Fibroblast of gingiva (primary cell): ENCODE measurements around the gene ACTA1.
"Not testable (repeated sequence)": the region's sequence is repeated elsewhere in the genome, so short reads cannot be mapped to it uniquely, and the experiment has no call there.

Experiments used
- DNase-seq: peaks from one replicate; pipeline ENCODE4 v3.0.0-alpha.2; 2011; ENCODE audit warnings: low read depth

The ACTA1 gene

DNA sequence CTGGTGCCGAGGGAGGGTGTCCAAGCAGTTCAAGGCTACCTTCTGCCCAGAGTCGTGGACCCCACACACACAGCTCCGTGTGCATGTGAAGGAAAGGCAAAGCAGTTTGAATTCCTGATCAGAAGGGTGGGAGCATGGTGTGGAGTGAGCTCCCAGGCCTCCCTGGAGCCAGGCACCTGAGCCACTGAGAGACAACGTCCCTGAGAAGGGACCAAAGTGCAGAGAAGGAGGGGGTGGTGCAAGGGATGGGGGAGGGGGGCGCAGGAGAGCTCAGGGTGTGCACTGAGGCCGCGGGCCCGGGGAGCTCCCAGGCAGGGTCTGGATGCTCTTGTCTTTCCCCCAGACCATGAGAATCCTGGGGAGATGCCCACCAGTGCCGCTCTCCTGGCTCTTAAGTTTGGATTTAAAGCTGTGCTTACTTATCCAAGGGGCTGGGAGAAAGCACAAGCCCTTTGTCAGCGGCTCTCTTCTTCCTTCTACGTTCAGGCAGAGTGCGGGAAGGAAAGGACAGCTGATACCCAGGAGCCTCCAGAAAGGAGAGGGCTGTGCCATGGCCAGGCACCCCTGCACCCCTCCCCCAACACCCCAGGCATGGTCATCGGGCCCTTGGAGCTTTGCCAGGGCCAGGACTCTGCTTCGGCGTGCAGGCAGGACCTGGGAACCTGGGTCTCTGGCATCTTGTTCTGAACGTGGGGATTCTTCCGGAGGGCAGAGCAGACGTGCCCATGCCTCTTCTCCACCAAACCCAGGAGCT, 24.1 kb downstream of the ACTA1 start:
- no peak for DNase-seq

DNA sequence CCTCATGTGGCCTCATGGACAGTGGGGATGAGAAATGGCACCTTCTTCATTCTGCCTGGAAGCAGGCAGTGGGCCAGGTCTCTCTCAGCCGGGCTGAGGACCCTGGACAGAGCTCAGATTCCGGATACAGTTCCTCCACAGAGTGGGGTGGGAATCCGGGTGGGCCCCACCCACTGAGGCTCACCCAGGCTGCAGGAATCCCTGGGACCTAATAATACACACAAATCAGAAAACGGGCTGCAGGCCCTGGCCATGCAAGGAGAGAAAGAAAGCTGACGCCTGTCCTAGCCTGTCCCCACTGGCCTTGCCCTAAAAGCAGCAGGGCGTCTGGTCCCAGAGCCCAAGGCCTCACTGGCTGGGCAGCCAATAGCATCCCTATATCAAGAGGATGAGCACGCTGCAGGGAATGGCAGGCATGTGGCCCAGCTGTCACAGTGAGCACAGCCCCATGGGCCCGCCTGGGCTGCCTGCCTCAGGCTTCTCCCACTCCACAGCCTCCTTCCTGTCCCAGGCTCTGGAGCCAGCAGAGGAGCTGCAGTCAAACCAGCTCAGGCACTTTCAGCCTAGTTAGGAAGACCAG, 25.3 kb downstream of the ACTA1 start:
- no peak for DNase-seq

DNA sequence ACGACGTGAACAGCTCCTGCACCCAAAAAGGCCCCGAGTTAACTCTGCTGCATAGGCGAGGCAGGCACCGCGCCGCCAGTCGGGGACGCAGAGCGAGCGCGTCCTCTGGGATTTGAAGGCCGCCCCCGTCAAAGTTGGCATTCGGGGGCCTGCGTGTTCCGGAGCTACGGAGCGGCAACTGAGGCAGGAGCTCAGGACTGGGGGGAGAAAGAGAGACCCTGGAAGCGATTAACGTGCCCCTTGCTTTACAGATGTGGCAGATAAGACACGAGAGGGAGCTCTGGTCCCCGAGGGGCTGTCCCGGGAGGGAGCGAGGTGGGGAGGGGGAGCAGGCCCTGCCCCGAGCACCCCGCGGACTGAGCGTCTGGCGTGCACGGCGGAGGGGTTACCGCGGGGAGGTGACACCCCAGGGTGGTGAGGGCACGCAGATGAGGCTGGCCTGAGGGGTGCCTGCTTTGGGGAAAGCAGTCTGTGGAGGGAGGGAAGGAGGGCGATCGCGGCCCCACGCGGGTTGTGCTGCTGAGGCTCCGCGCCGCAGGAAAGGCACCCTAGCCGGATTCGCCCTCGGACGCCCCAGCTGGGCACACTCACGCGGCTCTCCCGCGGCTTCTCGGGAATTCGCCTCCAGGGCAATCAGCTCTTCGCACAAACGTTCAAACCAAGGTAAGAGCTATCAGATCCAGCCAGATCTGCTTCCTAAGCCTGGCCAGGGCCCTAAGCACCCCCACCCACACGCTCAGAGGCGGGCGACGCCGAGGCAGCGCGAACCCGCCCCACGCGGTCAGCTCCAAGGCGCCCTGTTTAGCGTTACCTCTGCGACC, 26.5 kb downstream of the ACTA1 start:
- DNase-seq: no peak

DNA sequence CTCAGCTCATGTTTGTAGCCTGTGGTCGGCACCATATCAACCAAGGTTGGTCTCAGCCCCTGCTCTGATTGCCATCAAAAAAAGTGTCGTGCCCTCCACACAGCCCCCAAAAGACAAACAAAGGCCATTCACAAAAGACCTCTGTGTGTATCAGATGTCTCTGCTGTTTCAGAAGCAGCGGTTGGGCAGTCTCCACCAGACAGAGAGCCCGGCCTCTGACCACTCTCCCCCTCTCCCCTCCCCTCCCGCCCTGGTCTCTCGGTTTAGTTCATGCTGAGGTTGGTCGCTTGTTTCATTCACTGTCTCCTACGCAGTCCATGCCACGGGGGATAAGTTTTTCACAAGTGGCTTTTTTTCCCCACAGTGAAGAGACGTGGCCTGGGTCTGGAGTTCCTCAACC, 27.1 kb downstream of the ACTA1 start:
- no peak for DNase-seq

DNA sequence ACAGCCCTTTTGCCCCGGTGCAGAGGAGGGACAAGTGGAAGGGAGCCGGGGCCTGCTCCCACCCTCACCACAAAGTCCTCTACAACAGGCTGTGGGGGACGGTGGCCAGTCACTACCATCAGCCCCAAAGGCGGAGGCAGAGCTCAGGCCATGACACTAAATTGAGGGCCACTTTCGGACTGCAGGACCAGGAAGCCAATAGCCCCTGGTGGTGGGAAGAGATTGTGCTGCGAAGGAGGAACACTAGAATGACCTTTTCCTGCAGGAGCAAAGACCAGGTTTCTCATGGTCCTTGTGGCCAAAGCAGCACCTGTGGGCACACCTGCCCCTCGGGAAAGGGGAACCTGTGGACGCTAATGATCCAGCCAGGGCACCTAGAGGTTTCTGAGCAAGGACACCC, 30.3 kb downstream of the ACTA1 start:
- DNase-seq: no peak

DNA sequence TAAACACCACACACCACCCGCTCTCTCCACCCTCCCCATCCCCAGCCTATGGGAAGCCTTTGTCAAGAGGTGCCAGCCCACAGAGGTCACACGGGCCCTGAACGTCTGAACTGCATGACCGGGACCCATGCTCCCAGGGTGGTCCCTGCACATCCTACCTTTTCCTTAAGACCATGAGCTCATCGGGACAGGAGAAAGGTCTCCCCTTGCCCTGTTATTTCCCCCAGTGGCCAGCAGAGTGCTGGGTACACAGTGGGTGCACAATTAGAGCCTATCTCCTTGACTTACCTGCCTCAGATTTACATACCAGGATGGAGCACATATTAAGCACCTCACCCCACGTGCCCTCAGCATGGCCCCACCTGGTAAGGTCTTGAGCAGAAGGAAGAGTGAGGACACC, 30.9 kb downstream of the ACTA1 start:
- DNase-seq: no peak

DNA sequence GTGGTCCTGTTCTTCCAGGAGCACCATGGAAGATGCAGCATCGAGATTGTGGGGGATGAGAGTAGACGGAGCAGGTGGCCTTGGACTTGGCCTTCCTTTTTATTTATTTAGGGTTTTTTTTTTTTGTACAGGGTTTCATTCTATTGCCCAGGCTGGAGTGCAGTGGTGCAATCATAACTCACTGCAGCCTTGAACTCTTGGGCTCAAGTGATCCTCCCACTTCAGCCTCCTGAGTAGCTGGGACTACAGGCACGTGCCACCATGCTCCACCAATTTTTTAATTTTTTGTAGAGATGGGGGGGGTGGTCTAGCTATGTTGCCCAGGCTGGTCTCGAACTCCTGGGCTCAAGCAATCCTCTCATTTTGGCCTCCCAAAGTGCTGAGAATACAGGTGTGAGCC, 31.6 kb downstream of the ACTA1 start:
- DNase-seq: not testable (repeated sequence)

DNA sequence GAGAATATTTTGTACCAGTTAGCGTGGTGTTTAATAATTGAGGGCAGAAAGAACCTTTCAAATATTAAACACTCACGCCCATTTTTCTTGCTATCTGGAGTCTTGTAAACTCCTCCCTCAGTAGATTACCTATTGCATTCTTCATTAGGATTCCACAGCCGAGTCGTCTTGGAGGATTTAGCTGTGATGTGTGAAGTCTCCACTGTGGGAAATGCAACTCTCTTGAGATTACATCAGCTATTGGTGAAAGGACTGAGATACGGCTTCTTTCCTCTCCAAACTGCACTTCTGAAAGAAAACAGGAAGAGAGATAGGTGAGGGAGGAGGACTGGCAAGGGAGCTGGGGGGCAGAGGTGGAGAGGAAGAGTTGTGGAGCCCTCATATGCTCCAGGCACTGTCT, 36.1 kb downstream of the ACTA1 start:
- DNase-seq: no peak

DNA sequence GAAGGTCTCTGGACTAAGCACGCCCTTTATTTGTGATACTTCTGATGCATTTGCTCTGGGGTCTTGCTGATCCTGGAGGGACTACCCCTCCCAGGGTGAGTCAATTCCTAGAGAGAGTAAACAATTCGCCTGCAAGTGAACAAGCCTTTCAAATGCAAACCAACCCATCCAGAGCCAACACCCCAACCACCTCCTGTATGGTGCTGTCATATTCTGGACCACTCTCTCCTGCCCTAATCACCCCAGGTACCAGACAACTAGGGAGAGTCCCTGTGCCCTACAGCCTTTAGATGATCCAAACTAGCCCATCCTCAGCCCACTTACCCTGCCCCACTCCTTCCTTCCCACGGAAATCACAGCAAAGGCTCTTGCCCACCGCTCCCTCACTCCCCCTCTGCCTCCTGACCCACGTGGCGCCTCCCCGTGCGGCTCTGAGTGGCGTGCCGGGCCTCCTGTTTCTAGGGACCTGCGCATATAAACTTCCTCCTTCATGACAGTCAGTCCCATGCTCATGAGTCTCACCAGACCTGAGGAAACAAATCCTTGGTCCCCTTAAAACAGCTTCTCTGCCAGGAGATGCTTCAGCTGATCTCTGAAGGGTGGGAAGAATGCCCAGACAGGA, 37.2 kb downstream of the ACTA1 start:
- no peak for DNase-seq

DNA sequence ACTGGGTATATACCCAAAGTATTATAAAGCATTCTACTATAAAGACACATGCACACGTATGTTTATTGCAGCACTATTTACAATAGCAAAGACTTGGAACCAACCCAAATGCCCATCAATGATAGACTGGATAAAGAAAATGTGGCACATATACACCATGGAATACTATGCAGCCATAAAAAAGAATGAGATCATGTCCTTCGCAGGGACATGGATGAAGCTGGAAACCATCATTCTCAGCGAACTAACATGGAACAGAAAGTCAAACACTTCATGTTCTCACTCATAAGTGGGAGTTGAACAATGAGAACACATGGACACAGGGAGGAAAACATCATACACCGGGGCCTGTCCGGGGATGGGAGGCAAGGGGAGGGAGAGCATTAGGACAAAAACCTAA, 39.4 kb downstream of the ACTA1 start:
- DNase-seq: not testable (repeated sequence)

DNA sequence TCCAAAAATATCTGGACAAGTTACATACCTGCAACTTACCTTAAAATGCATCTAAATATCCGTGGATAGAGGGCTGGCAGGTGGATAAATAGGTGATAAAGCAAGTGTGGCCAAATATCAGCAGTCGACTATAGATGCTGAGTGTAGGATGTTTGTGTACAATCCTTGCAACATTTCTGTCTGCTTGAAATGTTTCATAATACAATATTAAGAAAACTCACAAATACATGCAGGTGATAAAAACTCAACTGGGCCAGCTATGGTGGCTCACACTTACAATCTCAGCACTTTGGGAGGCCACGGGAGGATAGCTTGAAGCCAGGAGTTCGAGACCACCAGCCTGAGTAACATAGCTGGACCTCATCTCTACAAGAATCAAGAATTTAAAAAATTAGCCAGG, 41.0 kb downstream of the ACTA1 start:
- DNase-seq: no peak

DNA sequence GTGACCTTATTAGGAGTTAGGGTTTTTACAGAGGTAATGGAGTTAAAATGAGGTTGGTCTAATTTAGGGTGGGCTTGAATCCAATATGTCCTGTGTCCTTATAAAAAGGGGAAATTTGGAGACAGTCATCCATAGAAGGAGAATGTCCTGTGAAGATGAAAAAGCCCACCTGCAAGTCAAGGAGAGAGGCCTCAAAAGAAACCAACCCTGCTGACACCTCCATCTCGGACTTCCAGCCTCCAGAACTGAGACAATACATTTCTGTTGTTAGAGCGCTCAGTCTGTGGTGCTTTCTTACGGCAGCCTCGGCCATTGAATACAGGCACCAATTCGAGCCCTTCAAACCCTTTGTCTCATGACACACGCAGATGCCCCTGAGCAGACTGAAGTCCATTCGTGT, 43.8 kb downstream of the ACTA1 start:
- no peak for DNase-seq

DNA sequence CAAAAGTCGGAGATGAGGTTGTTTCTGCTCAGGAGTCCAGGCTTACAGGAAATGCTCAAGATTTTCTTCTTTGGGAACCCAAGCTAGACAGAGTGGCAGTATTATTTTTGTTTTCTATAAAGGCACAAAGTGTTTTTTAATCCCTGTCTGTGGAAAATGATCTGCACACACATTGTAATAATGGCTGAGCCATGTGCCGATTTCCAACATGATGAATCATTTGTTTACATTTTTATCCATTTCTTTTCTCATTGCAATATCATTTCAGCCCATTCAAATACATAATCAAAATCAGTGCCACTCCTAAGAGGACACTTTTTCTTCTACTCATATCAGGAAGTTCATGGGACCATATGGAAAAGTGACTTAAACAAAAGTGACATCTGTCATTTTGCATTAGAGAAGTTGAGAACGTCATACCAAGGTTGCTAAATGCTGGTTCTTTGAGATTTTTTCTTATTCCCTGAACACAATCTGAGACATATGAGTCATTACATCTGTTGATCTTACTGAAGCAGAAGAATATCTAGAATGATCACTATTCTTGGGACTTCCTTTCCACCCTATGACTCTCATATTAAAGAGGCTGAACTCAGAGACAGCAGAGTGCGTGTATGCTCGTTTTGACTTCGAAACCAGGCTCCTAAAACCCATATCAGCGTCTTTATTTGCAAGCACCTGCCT, 44.9 kb downstream of the ACTA1 start:
- DNase-seq: peak; percentile 57

DNA sequence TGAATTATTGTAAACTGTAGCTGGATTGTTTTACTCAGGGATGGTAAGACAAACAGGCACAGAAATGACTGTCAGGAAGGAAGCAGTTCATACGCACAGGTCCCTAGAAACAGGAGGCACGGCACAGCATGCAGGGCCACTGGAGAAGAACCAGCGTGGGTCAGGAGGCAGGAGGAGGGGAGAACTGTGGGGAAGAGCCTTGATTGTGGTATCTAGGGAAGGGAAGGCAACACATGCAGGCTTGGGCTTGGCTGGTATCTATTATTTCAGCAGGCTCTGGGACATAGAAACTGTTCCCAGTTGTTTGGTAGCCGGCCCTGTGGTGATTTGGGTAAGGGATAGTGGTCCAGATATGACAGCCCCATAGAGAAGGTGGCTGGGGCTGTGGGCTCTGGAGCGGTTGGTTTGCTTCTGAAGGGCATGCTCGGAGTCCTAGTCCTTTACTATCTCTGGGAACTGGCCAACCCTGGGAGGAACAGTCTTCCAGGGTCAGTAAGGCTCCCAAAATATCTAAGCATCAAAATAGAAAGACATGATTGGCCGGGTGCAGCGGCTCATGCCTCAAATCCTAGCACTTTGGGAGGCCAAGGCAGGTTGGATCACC, 47.9 kb downstream of the ACTA1 start:
- no peak for DNase-seq

DNA sequence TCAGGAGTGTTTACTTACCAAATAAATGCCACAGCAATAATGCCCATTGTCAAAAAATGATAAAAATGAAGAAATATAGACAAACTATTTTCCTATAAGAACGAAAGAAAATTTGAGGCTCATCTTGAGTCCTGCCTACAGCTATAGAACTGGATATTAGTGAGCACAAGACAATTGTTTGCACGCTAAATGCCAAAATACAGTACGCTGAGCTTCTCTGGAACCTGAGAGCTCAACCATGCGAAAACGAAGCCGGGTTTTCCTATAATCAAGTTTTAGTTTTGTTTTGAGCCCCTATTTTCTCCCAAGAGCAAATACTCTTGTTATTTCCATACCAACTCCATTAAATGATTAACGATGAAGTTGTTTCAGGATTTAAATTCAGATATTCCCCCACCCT, 49.1 kb downstream of the ACTA1 start:
- DNase-seq: no peak

DNA sequence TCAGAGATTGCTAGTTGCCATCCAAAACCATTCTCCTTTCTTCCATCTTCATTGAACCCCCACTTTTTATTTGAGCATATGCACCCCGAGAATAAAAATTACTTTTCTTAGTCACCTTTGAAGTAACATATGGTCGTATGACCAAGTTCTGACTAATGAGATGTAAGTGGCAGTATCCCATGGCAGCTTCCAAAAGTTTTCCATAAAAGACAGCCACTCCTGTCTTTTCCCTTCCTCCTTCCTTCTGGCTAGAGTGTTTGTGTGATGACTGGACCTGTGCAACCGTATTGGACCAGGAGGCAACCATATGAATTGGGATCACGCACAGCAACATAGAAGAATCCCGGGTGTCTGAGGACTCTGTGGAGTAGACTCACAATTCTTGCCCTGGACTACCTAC, 49.9 kb downstream of the ACTA1 start:
- no peak for DNase-seq

DNA sequence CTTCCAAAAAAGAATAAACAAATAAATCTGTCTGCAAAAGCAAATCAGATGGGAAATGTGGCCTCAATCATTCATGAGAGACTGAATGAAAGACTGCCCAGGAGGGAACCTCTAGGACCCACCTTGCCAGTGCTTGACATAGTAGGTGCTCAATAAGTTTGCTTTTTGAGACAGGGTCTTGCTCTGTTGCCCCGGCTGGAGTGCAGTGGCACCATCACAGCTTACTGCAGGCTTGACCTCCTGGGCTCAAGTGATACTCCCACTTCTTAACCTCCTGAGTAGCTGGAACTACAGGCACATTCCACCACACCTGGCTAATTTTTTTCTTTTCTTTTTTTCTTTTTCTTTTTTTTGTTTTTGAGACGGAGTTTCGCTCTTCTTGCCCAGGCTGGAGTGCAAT, 50.7 kb downstream of the ACTA1 start:
- DNase-seq: no peak
